ENCODE results near the gene PSAPL1.

Gene PSAPL1

GRCh38 chr4:7439699-7440098, 5.0 kb upstream of the PSAPL1 start:
- TF ChIP-seq ZFX (IDR thresholded peaks at IDR 0.05; ENCODE audit: borderline replicate concordance) (no peak), CTCF (IDR thresholded peaks at IDR 0.05) (no peak)
- no peak overlapping the region for H3K27ac ChIP-seq

GRCh38 chr4:7436256-7436655, 1.5 kb upstream of the PSAPL1 start:
- no peak for TF ChIP-seq ZFX (IDR thresholded peaks at IDR 0.05; ENCODE audit: borderline replicate concordance)
- TF ChIP-seq CTCF (IDR thresholded peaks at IDR 0.05), result no peak
- H3K27ac ChIP-seq, result no peak overlapping the region

GRCh38 chr4:7435471-7436061, 836 bp upstream of the PSAPL1 start:
- TF ChIP-seq CTCF (IDR thresholded peaks at IDR 0.05) (no peak), ZFX (IDR thresholded peaks at IDR 0.05; ENCODE audit: borderline replicate concordance) (no peak)
- H3K27ac ChIP-seq, result no peak overlapping the region

- H3K27ac ChIP-seq, result no peak overlapping the region
- TF ChIP-seq ZFX (IDR thresholded peaks at IDR 0.05; ENCODE audit: borderline replicate concordance), result no peak
- no peak for TF ChIP-seq CTCF (IDR thresholded peaks at IDR 0.05)
These were observed 477 bp downstream of the PSAPL1 start for GRCh38 chr4:7434141-7434765.

GRCh38 chr4:7433376-7434140, 1.2 kb downstream of the PSAPL1 start:
- H3K27ac ChIP-seq, result no peak overlapping the region
- TF ChIP-seq ZFX (IDR thresholded peaks at IDR 0.05; ENCODE audit: borderline replicate concordance), result no peak

- TF ChIP-seq CTCF (IDR thresholded peaks at IDR 0.05), result no peak
- TF ChIP-seq ZFX (IDR thresholded peaks at IDR 0.05; ENCODE audit: borderline replicate concordance), result no peak
These were observed 2.0 kb downstream of the PSAPL1 start for GRCh38 chr4:7432531-7433375.

GRCh38 chr4:7431696-7432530, 2.8 kb downstream of the PSAPL1 start:
- no peak for TF ChIP-seq CTCF (IDR thresholded peaks at IDR 0.05)
- no peak for TF ChIP-seq ZFX (IDR thresholded peaks at IDR 0.05; ENCODE audit: borderline replicate concordance)
- H3K27ac ChIP-seq, result no peak overlapping the region

More at GRCh38 chr4:7432531-7433375, 2.0 kb downstream of the PSAPL1 start:
- no peak overlapping the region for H3K27ac ChIP-seq

Measured in 22Rv1 (cell line).